ENCODE results near the gene PHYHD1.

The PHYHD1 gene

DNA sequence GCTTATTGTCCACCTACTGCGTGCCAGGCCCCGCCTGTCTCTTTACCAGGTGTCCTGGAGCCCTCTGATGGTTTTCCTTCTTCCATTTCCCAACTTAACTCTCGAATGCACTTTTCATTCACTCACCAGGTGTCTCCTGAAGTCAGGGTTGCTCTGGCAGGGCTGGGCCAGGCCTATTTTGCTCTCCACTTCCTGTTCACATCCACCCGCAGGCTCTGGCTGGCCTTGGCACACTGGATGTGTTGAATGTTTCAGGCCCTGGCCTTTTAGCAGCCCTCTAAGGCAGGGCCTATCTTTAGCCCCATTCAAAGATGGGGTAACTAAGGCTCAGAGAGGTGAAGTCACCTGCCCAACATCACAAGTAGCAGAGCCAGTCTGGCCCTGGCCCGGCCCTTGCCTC lies 22.4 kb upstream of the PHYHD1 start:
- H3K4me2 ChIP-seq: peak overlapping the region; percentile 75 to 96 (median 87)
- peak overlapping the region in 10 of 11 experiments; percentile 8 to 85 (median 76); a peak in 19 of 22 replicates for H3K27ac ChIP-seq
- H3K36me3 ChIP-seq: peaks cover 29 to 58% (median 51%) of the 10 kb centered on the region in 11 experiments
- no peaks in the 10 kb centered on the region for H3K27me3 ChIP-seq
- H3K4me1 ChIP-seq: peaks cover 39 to 65% (median 62%) of the 10 kb centered on the region in 10 experiments
- peaks cover 0 to 68% (median 28%) of the 10 kb centered on the region in 11 experiments; a peak in 18 of 22 replicates for H4K20me1 ChIP-seq
- peak overlapping the region in 10 of 11 experiments; percentile 12 to 66 (median 57); a peak in 15 of 22 replicates for H3K9ac ChIP-seq
- H3K4me3 ChIP-seq: peak overlapping the region in 3 of 10 experiments; percentile 10 to 51 (median 24); a peak in 2 of 20 replicates
- H3K9me3 ChIP-seq (replicated peaks in 1 of 11): no peaks in the 10 kb centered on the region
- TF ChIP-seq Cebpa-rat (IDR thresholded peaks at IDR 0.05): no peak

GRCh38 chr9:128898845-128899565 lies 21.8 kb upstream of the PHYHD1 start:
- H3K27ac ChIP-seq: peak overlapping the region in 10 of 11 experiments; percentile 8 to 85 (median 76); a peak in 19 of 22 replicates
- TF ChIP-seq Cebpa-rat (IDR thresholded peaks at IDR 0.05): no peak
- peaks cover 27 to 51% (median 45%) of the 10 kb centered on the region in 11 experiments for H3K36me3 ChIP-seq
- peaks cover 39 to 69% (median 62%) of the 10 kb centered on the region in 10 experiments for H3K4me1 ChIP-seq
- H3K27me3 ChIP-seq: no peaks in the 10 kb centered on the region
- H4K20me1 ChIP-seq: peaks cover 0 to 65% (median 27%) of the 10 kb centered on the region in 11 experiments; a peak in 15 of 22 replicates
- H3K9ac ChIP-seq: peak overlapping the region in 10 of 11 experiments; percentile 12 to 66 (median 57); a peak in 20 of 22 replicates
- peak overlapping the region in 4 of 10 experiments; percentile 10 to 51 (median 26); a peak in 5 of 20 replicates for H3K4me3 ChIP-seq
- H3K9me3 ChIP-seq (replicated peaks in 1 of 11): no peaks in the 10 kb centered on the region
- peak overlapping the region; percentile 75 to 96 (median 87) for H3K4me2 ChIP-seq

GRCh38 chr9:128899566-128900322 lies 21.0 kb upstream of the PHYHD1 start:
- Histone ChIP-seq H3K27ac (peak overlapping the region in 9 of 11 experiments; percentile 51 to 85 (median 76); a peak in 19 of 22 replicates), H4K20me1 (peaks cover 0 to 65% (median 27%) of the 10 kb centered on the region in 11 experiments; a peak in 15 of 22 replicates), H3K4me1 (peaks cover 39 to 71% (median 64%) of the 10 kb centered on the region in 10 experiments), H3K4me2 (peak overlapping the region; percentile 75 to 96 (median 87)), H3K27me3 (no peaks in the 10 kb centered on the region), H3K9me3 (replicated peaks in 1 of 11) (no peaks in the 10 kb centered on the region), H3K9ac (peak overlapping the region in 10 of 11 experiments; percentile 12 to 66 (median 57); a peak in 19 of 22 replicates), H3K4me3 (peak overlapping the region in 3 of 10 experiments; percentile 10 to 51 (median 24); a peak in 4 of 20 replicates), H3K36me3 (peaks cover 27 to 45% (median 41%) of the 10 kb centered on the region in 11 experiments)
- TF ChIP-seq Cebpa-rat (IDR thresholded peaks at IDR 0.05): peak in 4 of 11 experiments; percentile 22 to 66 (median 42); a peak in 3 of 22 replicates

DNA sequence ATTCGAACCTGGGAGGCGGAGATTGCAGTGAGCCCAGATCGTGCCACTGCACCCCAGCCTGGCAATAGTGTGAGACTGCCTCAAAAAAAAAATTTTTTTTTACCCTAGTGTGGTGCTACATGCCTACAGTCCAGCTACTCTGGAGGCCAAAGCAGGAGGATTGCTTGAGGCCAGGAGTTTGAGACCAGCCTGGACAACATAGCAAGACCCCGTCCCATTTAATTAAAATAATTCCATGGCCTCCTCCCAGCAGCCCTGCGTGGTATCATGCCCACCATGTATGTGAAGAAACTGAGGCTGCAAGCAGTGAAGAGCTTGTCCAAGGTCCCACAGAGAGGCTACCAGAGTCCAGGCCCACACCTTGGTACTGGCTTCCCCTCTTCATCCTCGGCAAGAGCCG lies 19.4 kb upstream of the PHYHD1 start:
- Histone ChIP-seq H3K27me3 (no peaks in the 10 kb centered on the region), H4K20me1 (peaks cover 0 to 58% (median 19%) of the 10 kb centered on the region in 11 experiments; a peak in 14 of 22 replicates), H3K9ac (peak overlapping the region in 10 of 11 experiments; percentile 39 to 73 (median 62); a peak in 11 of 22 replicates), H3K4me1 (peaks cover 39 to 71% (median 65%) of the 10 kb centered on the region in 10 experiments), H3K4me2 (peak overlapping the region in 10 of 11 experiments; percentile 67 to 90 (median 84); a peak in 19 of 22 replicates), H3K27ac (peak overlapping the region in 9 of 11 experiments; percentile 42 to 85 (median 76); a peak in 17 of 22 replicates), H3K36me3 (peaks cover 13 to 37% (median 25%) of the 10 kb centered on the region in 11 experiments; a peak in 21 of 22 replicates), H3K4me3 (no peak overlapping the region), H3K9me3 (replicated peaks in 1 of 11) (no peaks in the 10 kb centered on the region)
- no peak for TF ChIP-seq Cebpa-rat (IDR thresholded peaks at IDR 0.05)

DNA sequence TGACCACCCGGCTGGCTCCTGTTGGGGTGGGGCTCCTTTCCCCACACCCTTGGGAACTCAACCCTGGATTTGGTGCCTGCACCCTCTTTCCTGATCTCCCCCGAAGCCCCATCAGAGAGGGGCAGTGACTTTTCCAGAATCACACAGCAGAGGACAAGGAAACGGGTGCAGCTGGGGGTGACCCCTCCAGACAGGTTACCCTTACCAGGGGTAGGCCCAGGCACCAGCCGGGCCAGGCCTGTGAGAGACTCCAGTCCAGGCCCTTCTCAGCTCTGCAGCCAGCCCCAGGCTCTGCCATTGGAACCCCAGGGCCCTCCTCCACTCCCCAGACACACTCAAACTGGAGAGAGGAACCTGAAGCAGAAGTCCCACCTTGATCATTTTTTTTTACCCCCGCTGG lies 19.0 kb upstream of the PHYHD1 start:
- Histone ChIP-seq H3K36me3 (peaks cover 13 to 37% (median 25%) of the 10 kb centered on the region in 11 experiments), H3K9me3 (replicated peaks in 1 of 11) (no peaks in the 10 kb centered on the region), H3K27ac (peak overlapping the region in 9 of 11 experiments; percentile 42 to 85 (median 71); a peak in 17 of 22 replicates), H3K27me3 (no peaks in the 10 kb centered on the region), H3K4me2 (peak overlapping the region; percentile 67 to 90 (median 83)), H4K20me1 (peaks cover 0 to 56% (median 21%) of the 10 kb centered on the region in 11 experiments; a peak in 14 of 22 replicates), H3K4me1 (peaks cover 39 to 71% (median 65%) of the 10 kb centered on the region in 10 experiments), H3K4me3 (no peak overlapping the region), H3K9ac (peak overlapping the region in 10 of 11 experiments; percentile 39 to 73 (median 62); a peak in 20 of 22 replicates)
- no peak for TF ChIP-seq Cebpa-rat (IDR thresholded peaks at IDR 0.05)

GRCh38 chr9:128902351-128903078 lies 18.3 kb upstream of the PHYHD1 start:
- no peak; a peak in 1 of 22 replicates for TF ChIP-seq Cebpa-rat (IDR thresholded peaks at IDR 0.05)
- Histone ChIP-seq H3K9me3 (replicated peaks in 1 of 11) (no peaks in the 10 kb centered on the region), H3K27me3 (no peaks in the 10 kb centered on the region), H3K27ac (peak overlapping the region in 9 of 11 experiments; percentile 42 to 85 (median 71); a peak in 18 of 22 replicates), H3K36me3 (peaks cover 13 to 37% (median 25%) of the 10 kb centered on the region in 11 experiments), H3K4me1 (peaks cover 39 to 65% (median 62%) of the 10 kb centered on the region in 10 experiments), H3K9ac (peak overlapping the region in 10 of 11 experiments; percentile 55 to 73 (median 62); a peak in 20 of 22 replicates), H4K20me1 (peaks cover 0 to 63% (median 28%) of the 10 kb centered on the region in 11 experiments; a peak in 15 of 22 replicates), H3K4me2 (peak overlapping the region; percentile 67 to 90 (median 83)), H3K4me3 (0 out of 20 replicates have a peak overlapping the region, but pooled peaks of 1 of the 10 experiments have one; percentile 31)

DNA sequence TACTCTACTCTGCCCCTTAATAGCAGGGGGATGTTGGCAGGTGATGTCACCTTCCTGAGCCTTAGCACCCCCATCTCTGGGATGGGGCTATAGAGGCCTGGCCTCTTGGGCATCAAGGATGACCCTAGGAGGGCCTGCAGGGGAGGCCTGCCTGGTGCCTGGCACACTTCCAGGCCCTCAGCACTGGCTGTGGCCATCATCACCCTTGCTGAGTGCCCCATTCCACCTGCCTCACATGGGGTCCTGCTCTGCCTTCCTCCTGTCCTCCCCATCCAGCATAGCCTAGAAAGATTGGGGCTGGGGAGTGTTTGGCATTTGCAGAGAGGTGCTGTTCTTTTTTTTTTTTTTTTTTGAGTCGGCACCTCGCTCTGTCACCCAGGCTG lies 17.7 kb upstream of the PHYHD1 start:
- no peaks in the 10 kb centered on the region for H3K27me3 ChIP-seq
- peaks cover 0 to 67% (median 29%) of the 10 kb centered on the region in 11 experiments; a peak in 14 of 22 replicates for H4K20me1 ChIP-seq
- peaks cover 37 to 59% (median 56%) of the 10 kb centered on the region in 10 experiments for H3K4me1 ChIP-seq
- H3K9me3 ChIP-seq (replicated peaks in 1 of 11): no peaks in the 10 kb centered on the region
- H3K4me3 ChIP-seq: no peak overlapping the region
- H3K4me2 ChIP-seq: peak overlapping the region in 9 of 11 experiments; percentile 72 to 90 (median 85); a peak in 18 of 22 replicates
- peaks cover 17 to 37% (median 28%) of the 10 kb centered on the region in 11 experiments for H3K36me3 ChIP-seq
- peak overlapping the region in 9 of 11 experiments; percentile 42 to 85 (median 71); a peak in 18 of 22 replicates for H3K27ac ChIP-seq
- no peak for TF ChIP-seq Cebpa-rat (IDR thresholded peaks at IDR 0.05)
- H3K9ac ChIP-seq: peak overlapping the region in 9 of 11 experiments; percentile 55 to 73 (median 59); a peak in 16 of 22 replicates
